Measurements from ENCODE around the gene ADAP1.

DNA sequence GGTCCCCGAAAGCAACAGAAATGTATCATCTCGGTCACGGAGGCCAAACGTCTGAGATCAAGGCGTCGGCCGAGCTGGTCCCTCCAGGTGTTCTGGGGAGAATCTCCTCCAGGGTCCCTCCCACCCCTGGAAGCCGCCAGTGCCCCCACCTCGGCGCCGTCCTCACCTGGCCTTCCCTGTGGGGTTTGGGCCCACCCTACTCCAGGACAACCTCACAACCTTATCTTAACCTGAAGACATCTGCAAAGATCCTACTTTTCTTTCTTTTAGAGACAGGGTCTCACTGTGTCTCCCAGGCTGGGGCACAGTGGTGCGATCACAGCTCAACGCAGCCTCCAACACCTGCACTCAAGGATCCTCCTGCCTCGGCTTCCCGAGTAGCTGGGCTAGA lies 33.4 kb downstream of the ADAP1 start:
- TF ChIP-seq TP53 (CRISPR knock-in tag; conservative IDR thresholded peaks at IDR 0.05) (no peak), ZNF329 (CRISPR knock-in tag; IDR thresholded peaks at IDR 0.05; ENCODE audit: low read depth) (no peak), GABPA (IDR thresholded peaks at IDR 0.05; ENCODE audit: low read depth, low read length) (no peak), GABPA (CRISPR knock-in tag; IDR thresholded peaks at IDR 0.05; ENCODE audit: low read depth) (no peak), ARNTL (CRISPR knock-in tag; IDR thresholded peaks at IDR 0.05) (no peak), MAZ (IDR thresholded peaks at IDR 0.05; ENCODE audit: borderline replicate concordance, low read depth, low read length) (no peak), MAZ (CRISPR knock-in tag; IDR thresholded peaks at IDR 0.05; ENCODE audit: low read depth) (no peak), NAIF1 (CRISPR knock-in tag; IDR thresholded peaks at IDR 0.05; ENCODE audit: borderline replicate concordance) (no peak)
- TF ChIP-seq, protein P1, sequence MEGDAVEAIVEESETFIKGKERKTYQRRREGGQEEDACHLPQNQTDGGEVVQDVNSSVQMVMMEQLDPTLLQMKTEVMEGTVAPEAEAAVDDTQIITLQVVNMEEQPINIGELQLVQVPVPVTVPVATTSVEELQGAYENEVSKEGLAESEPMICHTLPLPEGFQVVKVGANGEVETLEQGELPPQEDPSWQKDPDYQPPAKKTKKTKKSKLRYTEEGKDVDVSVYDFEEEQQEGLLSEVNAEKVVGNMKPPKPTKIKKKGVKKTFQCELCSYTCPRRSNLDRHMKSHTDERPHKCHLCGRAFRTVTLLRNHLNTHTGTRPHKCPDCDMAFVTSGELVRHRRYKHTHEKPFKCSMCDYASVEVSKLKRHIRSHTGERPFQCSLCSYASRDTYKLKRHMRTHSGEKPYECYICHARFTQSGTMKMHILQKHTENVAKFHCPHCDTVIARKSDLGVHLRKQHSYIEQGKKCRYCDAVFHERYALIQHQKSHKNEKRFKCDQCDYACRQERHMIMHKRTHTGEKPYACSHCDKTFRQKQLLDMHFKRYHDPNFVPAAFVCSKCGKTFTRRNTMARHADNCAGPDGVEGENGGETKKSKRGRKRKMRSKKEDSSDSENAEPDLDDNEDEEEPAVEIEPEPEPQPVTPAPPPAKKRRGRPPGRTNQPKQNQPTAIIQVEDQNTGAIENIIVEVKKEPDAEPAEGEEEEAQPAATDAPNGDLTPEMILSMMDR (CRISPR knock-in tag; IDR thresholded peaks at IDR 0.05): no peak
